OCI-LY7 (cell line): ENCODE measurements around the gene JAKMIP2. TPM values are rescaled to one million over a fixed set of nuclear protein-coding genes. Genes with fewer than 3 reads are reported as not detected.

Source experiments
- BruUV-seq: library from RNA; stranded (reverse); fragments of 400-500 nt; replicated peaks from 2 replicates; lab custom pipeline; 2021; lab: Mats Ljungman, UMichigan
- CTCF ChIA-PET: fragments of 300-600 bp; sonication (Branson Sonifier 250); formaldehyde crosslinking; loops from one replicate; lab custom pipeline; 2022; ENCODE audit warnings: antibody characterized with exemption; ENCODE audit not compliant: unreplicated experiment; lab: Charles Lee
- POLR2A ChIA-PET: fragments of 300-600 bp; sonication (Branson Sonifier 250); formaldehyde crosslinking; loops from one replicate; lab custom pipeline; 2022; ENCODE audit warnings: antibody characterized with exemption; lab: Charles Lee
- DNase-seq: peaks from one replicate; pipeline ENCODE4 v3.0.0-alpha.2; 2015; ENCODE audit warnings: low spot score
- H2AFZ ChIP-seq: fragments of 200-600 bp; sonication (generic), shearing (Covaris generic); 2 replicates; pipeline ENCODE4 v1.6.1; 2014; ENCODE audit warnings: mild to moderate bottlenecking, antibody characterized with exemption, low read length, moderate library complexity
- H3K27ac ChIP-seq: fragments of 200-600 bp; sonication (generic); 2 replicates; pipeline ENCODE4 v1.5.1; 2014; ENCODE audit warnings: mixed run types, low read depth, mild to moderate bottlenecking, moderate library complexity, low read length, inconsistent platforms; ENCODE audit not compliant: poor library complexity, severe bottlenecking
- H3K36me3 ChIP-seq: fragments of 200-600 bp; sonication (generic); 2 replicates; pipeline ENCODE4 v1.6.1; 2014; ENCODE audit warnings: mild to moderate bottlenecking, antibody characterized with exemption, low read length, moderate library complexity, mixed read lengths; ENCODE audit not compliant: insufficient read depth
- H3K4me1 ChIP-seq: fragments of 200-600 bp; sonication (generic); 2 replicates; pipeline ENCODE4 v1.5.1; 2014; ENCODE audit warnings: mild to moderate bottlenecking, low read length; ENCODE audit not compliant: insufficient read depth, poor library complexity, severe bottlenecking
- H3K4me2 ChIP-seq: fragments of 200-600 bp; sonication (generic); 2 replicates; pipeline ENCODE4 v1.6.1; 2014; ENCODE audit warnings: mild to moderate bottlenecking, low read length
- H3K4me3 ChIP-seq: fragments of 200-600 bp; sonication (generic); 2 replicates; pipeline ENCODE4 v1.5.1; 2014; ENCODE audit warnings: mild to moderate bottlenecking, low read depth, low read length; ENCODE audit not compliant: poor library complexity, severe bottlenecking
- H3K79me2 ChIP-seq: fragments of 200-600 bp; sonication (generic); 2 replicates; pipeline ENCODE4 v1.6.1; 2016; ENCODE audit warnings: low read depth, mild to moderate bottlenecking, low read length, moderate library complexity, mixed read lengths; ENCODE audit not compliant: insufficient read depth
- H3K9me2 ChIP-seq: fragments of 200-600 bp; sonication (generic); 2 replicates; pipeline ENCODE4 v1.6.1; 2016; ENCODE audit warnings: mild to moderate bottlenecking, low read length, mixed read lengths; ENCODE audit not compliant: insufficient read depth
- H3K9me3 ChIP-seq: fragments of 200-600 bp; sonication (generic); 2 replicates; pipeline ENCODE4 v1.6.1; 2014; ENCODE audit warnings: mild to moderate bottlenecking, mixed run types, low read length, mixed read lengths
- H4K20me1 ChIP-seq: fragments of 200-600 bp; sonication (generic); 2 replicates; pipeline ENCODE4 v1.6.1; 2014; ENCODE audit warnings: mild to moderate bottlenecking, antibody characterized with exemption, low read length, moderate library complexity, mixed read lengths; ENCODE audit not compliant: insufficient read depth
- CTCF ChIP-seq: fragments of 200-600 bp; sonication (generic); conservative IDR thresholded peaks from 2 replicates; pipeline ENCODE4 v1.5.1; 2014; ENCODE audit warnings: mild to moderate bottlenecking, antibody characterized with exemption, low read length, moderate library complexity, mixed read lengths
- EZH2phosphoT487 ChIP-seq: fragments of 200-600 bp; sonication (generic); IDR thresholded peaks from 2 replicates; pipeline ENCODE4 v1.6.1; 2018; ENCODE audit warnings: low read depth, borderline replicate concordance, mild to moderate bottlenecking, mixed run types, antibody characterized with exemption, low read length, moderate library complexity, mixed read lengths
- intact Hi-C: fragments of 100-400 bp; cut with micrococcal nuclease; formaldehyde crosslinking; loops from one replicate; pipeline ENCODE4 v1.10.0; 2022; ENCODE audit not compliant: unreplicated experiment
- total RNA-seq, 2 experiments: library from RNA; depleted of rRNA in 1 of 2; stranded (reverse); fragments of >200 nt in 1 of 2; shearing (Covaris generic) in 1 of 2; gene quantifications; 2 replicates each; pipeline ENCODE4 v1.2.3, GENCODE V29; 2014 to 2022

Gene JAKMIP2
- total RNA-seq, 2 experiments from 2014 or later: 4.0 to 14.5 TPM

- H3K4me3 ChIP-seq: no peak overlapping the region
- H3K27ac ChIP-seq: no peak overlapping the region
- H3K4me2 ChIP-seq: no peak overlapping the region
- TF ChIP-seq CTCF: no peak
- no peak for TF ChIP-seq EZH2phosphoT487
- no peaks in the 10 kb centered on the region for H3K9me3 ChIP-seq
- no peaks in the 10 kb centered on the region; the same call in 1 of the 2 replicates for H3K9me2 ChIP-seq
- POLR2A ChIA-PET: no interaction called here
- no peak for DNase-seq
- no peaks in the 10 kb centered on the region for H3K79me2 ChIP-seq
- intact Hi-C loops: no loop called here
- no peaks in the 10 kb centered on the region for H3K4me1 ChIP-seq
- CTCF ChIA-PET: no interaction called here
- no peaks in the 10 kb centered on the region for H3K36me3 ChIP-seq
- no TSS peak for BruUV-seq
- H4K20me1 ChIP-seq: no peaks in the 10 kb centered on the region
- H2AFZ ChIP-seq: no peak overlapping the region
Measured at GRCh38 chr5:147560718-147561331, 221.7 kb downstream of the JAKMIP2 start.

GRCh38 chr5:147559749-147560148, 222.8 kb downstream of the JAKMIP2 start:
- intact Hi-C loops: no loop called here
- Histone ChIP-seq H4K20me1 (no peaks in the 10 kb centered on the region), H3K79me2 (no peaks in the 10 kb centered on the region), H3K9me2 (no peaks in the 10 kb centered on the region; the same call in 1 of the 2 replicates), H3K4me3 (no peak overlapping the region), H2AFZ (no peak overlapping the region), H3K4me2 (no peak overlapping the region), H3K4me1 (no peaks in the 10 kb centered on the region), H3K27ac (no peak overlapping the region), H3K36me3 (no peaks in the 10 kb centered on the region), H3K9me3 (no peaks in the 10 kb centered on the region)
- CTCF ChIA-PET: no interaction called here
- no TSS peak for BruUV-seq
- POLR2A ChIA-PET: interaction anchor here (1.3 kb wide), 1 partner anchor 19 kb away, joined by 4 read pairs; no protein-coding TSS in a partner anchor
- DNase-seq: no peak
- TF ChIP-seq EZH2phosphoT487 (no peak), CTCF (no peak)

- Histone ChIP-seq H3K4me1 (no peaks in the 10 kb centered on the region), H3K36me3 (no peaks in the 10 kb centered on the region), H2AFZ (no peak overlapping the region), H3K4me2 (no peak overlapping the region), H3K9me2 (no peaks in the 10 kb centered on the region; the same call in 1 of the 2 replicates), H3K4me3 (no peak overlapping the region), H4K20me1 (no peaks in the 10 kb centered on the region), H3K27ac (no peak overlapping the region), H3K79me2 (no peaks in the 10 kb centered on the region), H3K9me3 (no peaks in the 10 kb centered on the region)
- CTCF ChIA-PET: no interaction called here
- no peak for DNase-seq
- TF ChIP-seq CTCF (peak; percentile 64), EZH2phosphoT487 (no peak)
- no TSS peak for BruUV-seq
- intact Hi-C loops: no loop called here
- POLR2A ChIA-PET: interaction anchor here (1.0 kb wide), 1 partner anchor 14 kb away, joined by 4 read pairs; no protein-coding TSS in a partner anchor
Measured at GRCh38 chr5:147558826-147559225, 223.7 kb downstream of the JAKMIP2 start.
